ENCODE data around the gene MAGEF1. TPM values are rescaled to one million over a fixed set of nuclear protein-coding genes. Genes with fewer than 3 reads are reported as not detected.

The MAGEF1 gene
- total and polyA plus RNA-seq, 9 of the 15 experiments (the other 6 are each of a cell fraction or from before 2014, with no cell fraction given), result 1.5 to 39.1 (median 19.8) TPM

- TF ChIP-seq, protein P1, sequence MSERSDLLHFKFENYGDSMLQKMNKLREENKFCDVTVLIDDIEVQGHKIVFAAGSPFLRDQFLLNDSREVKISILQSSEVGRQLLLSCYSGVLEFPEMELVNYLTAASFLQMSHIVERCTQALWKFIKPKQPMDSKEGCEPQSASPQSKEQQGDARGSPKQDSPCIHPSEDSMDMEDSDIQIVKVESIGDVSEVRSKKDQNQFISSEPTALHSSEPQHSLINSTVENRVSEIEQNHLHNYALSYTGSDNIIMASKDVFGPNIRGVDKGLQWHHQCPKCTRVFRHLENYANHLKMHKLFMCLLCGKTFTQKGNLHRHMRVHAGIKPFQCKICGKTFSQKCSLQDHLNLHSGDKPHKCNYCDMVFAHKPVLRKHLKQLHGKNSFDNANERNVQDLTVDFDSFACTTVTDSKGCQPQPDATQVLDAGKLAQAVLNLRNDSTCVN (CRISPR knock-in tag; IDR thresholded peaks at IDR 0.05), result no peak; the same call in 1 of the 2 replicates
- peak; percentile 68 for TF ChIP-seq ATF6 (CRISPR knock-in tag; IDR thresholded peaks at IDR 0.05)
- TF ChIP-seq KLF16 (IDR thresholded peaks at IDR 0.05), result no peak
- TF ChIP-seq, protein P2, sequence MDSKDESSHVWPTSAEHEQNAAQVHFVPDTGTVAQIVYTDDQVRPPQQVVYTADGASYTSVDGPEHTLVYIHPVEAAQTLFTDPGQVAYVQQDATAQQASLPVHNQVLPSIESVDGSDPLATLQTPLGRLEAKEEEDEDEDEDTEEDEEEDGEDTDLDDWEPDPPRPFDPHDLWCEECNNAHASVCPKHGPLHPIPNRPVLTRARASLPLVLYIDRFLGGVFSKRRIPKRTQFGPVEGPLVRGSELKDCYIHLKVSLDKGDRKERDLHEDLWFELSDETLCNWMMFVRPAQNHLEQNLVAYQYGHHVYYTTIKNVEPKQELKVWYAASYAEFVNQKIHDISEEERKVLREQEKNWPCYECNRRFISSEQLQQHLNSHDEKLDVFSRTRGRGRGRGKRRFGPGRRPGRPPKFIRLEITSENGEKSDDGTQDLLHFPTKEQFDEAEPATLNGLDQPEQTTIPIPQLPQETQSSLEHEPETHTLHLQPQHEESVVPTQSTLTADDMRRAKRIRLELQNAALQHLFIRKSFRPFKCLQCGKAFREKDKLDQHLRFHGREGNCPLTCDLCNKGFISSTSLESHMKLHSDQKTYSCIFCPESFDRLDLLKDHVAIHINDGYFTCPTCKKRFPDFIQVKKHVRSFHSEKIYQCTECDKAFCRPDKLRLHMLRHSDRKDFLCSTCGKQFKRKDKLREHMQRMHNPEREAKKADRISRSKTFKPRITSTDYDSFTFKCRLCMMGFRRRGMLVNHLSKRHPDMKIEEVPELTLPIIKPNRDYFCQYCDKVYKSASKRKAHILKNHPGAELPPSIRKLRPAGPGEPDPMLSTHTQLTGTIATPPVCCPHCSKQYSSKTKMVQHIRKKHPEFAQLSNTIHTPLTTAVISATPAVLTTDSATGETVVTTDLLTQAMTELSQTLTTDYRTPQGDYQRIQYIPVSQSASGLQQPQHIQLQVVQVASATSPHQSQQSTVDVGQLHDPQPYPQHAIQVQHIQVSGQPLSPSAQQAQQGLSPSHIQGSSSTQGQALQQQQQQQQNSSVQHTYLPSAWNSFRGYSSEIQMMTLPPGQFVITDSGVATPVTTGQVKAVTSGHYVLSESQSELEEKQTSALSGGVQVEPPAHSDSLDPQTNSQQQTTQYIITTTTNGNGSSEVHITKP (IDR thresholded peaks at IDR 0.05; ENCODE audit: partially characterized antibody), result peak; percentile 76
- no peak for TF ChIP-seq ZFP36 (IDR thresholded peaks at IDR 0.05; ENCODE audit: low read depth, low read length, partially characterized antibody)
- no peak for TF ChIP-seq MAFG (tag; conservative IDR thresholded peaks at IDR 0.05)
- no peak for TF ChIP-seq PTTG1 (tag; IDR thresholded peaks at IDR 0.05; ENCODE audit: low read depth)
- no peak for TF ChIP-seq ZNF586 (CRISPR knock-in tag; conservative IDR thresholded peaks at IDR 0.05)
- TF ChIP-seq POLR2B (IDR thresholded peaks at IDR 0.05; ENCODE audit: low read depth, partially characterized antibody), result peak; percentile 81
- no peak for TF ChIP-seq RBM25 (IDR thresholded peaks at IDR 0.05; ENCODE audit: low read depth, low read length, severe bottlenecking)
- no peak for TF ChIP-seq NELFE (IDR thresholded peaks at IDR 0.05; ENCODE audit: insufficient read depth, insufficient read length)
- TF ChIP-seq HNRNPLL (IDR thresholded peaks at IDR 0.05; ENCODE audit: low read depth, low read length, poor library complexity, severe bottlenecking), result peak; percentile 93
- TF ChIP-seq MXD1 (CRISPR knock-in tag; IDR thresholded peaks at IDR 0.05; ENCODE audit: borderline replicate concordance, poor library complexity, severe bottlenecking), result no peak
- TF ChIP-seq KLF6 (CRISPR knock-in tag; IDR thresholded peaks at IDR 0.05; ENCODE audit: borderline replicate concordance), result no peak
- no peak for TF ChIP-seq HIVEP1 (CRISPR knock-in tag; IDR thresholded peaks at IDR 0.05)
- TF ChIP-seq, protein P3, sequence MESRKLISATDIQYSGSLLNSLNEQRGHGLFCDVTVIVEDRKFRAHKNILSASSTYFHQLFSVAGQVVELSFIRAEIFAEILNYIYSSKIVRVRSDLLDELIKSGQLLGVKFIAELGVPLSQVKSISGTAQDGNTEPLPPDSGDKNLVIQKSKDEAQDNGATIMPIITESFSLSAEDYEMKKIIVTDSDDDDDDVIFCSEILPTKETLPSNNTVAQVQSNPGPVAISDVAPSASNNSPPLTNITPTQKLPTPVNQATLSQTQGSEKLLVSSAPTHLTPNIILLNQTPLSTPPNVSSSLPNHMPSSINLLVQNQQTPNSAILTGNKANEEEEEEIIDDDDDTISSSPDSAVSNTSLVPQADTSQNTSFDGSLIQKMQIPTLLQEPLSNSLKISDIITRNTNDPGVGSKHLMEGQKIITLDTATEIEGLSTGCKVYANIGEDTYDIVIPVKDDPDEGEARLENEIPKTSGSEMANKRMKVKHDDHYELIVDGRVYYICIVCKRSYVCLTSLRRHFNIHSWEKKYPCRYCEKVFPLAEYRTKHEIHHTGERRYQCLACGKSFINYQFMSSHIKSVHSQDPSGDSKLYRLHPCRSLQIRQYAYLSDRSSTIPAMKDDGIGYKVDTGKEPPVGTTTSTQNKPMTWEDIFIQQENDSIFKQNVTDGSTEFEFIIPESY (CRISPR knock-in tag; IDR thresholded peaks at IDR 0.05), result no peak
- no peak for TF ChIP-seq ZNF778 (CRISPR knock-in tag; IDR thresholded peaks at IDR 0.05)
- TF ChIP-seq POLR2H (tag; IDR thresholded peaks at IDR 0.05; ENCODE audit: low read depth), result no peak
These were observed at the start of gene MAGEF1 (continued) for GRCh38 chr3:184711493-184712247.
